WTC11 (cell line): ENCODE results near the gene MAGEF1. TPM values are rescaled to one million over a fixed set of nuclear protein-coding genes. Genes with fewer than 3 reads are reported as not detected.

Source experiments
- ATF3 ChIP-seq: sonication (generic); formaldehyde crosslinking; conservative IDR thresholded peaks from 2 replicates; pipeline ENCODE4 v1.8.1; 2022; ENCODE audit warnings: mild to moderate bottlenecking, missing genetic modification reagents
- E2F5 ChIP-seq: sonication (generic); formaldehyde crosslinking; IDR thresholded peaks from 2 replicates; pipeline ENCODE4 v1.8.1; 2022; ENCODE audit warnings: mild to moderate bottlenecking, moderate library complexity, missing genetic modification reagents
- EMX1 ChIP-seq: fragments of 250-450 bp; sonication (Bioruptor Pico); IDR thresholded peaks from 2 replicates; pipeline ENCODE4 v1.8.0; 2021; ENCODE audit warnings: mild to moderate bottlenecking
- ETV6 ChIP-seq: sonication (generic); formaldehyde crosslinking; IDR thresholded peaks from 2 replicates; pipeline ENCODE4 v1.8.1; 2022; ENCODE audit warnings: mild to moderate bottlenecking, missing genetic modification reagents
- FOXP4 ChIP-seq: sonication (generic); formaldehyde crosslinking; IDR thresholded peaks from 2 replicates; pipeline ENCODE4 v1.8.0; 2022; ENCODE audit warnings: mild to moderate bottlenecking, missing genetic modification reagents
- GRHL2 ChIP-seq: fragments of 250-450 bp; sonication (Bioruptor Pico); IDR thresholded peaks from 2 replicates; pipeline ENCODE4 v1.8.0; 2022; ENCODE audit warnings: mild to moderate bottlenecking, moderate library complexity; ENCODE audit not compliant: insufficient replicate concordance, severe bottlenecking
- HMGA2 ChIP-seq: fragments of 250-450 bp; sonication (Bioruptor Pico); IDR thresholded peaks from 2 replicates; pipeline ENCODE4 v1.4.0; 2021; ENCODE audit warnings: mild to moderate bottlenecking, moderate library complexity
- IRF1 ChIP-seq: sonication (generic); formaldehyde crosslinking; IDR thresholded peaks from 2 replicates; pipeline ENCODE4 v1.8.0; 2023; ENCODE audit warnings: missing genetic modification reagents
- IRF2 ChIP-seq: sonication (generic); formaldehyde crosslinking; IDR thresholded peaks from 2 replicates; pipeline ENCODE4 v1.8.0; 2022; ENCODE audit warnings: low read depth, missing genetic modification reagents, borderline replicate concordance
- NR3C1 ChIP-seq: sonication (generic); formaldehyde crosslinking; conservative IDR thresholded peaks from 2 replicates; pipeline ENCODE4 v1.8.1; 2023; ENCODE audit warnings: low read depth, mild to moderate bottlenecking, missing genetic modification reagents
- RELA ChIP-seq: sonication (generic); formaldehyde crosslinking; IDR thresholded peaks from 2 replicates; pipeline ENCODE4 v1.8.1; 2022; ENCODE audit warnings: missing genetic modification reagents, mild to moderate bottlenecking, borderline replicate concordance
- SMAD3 ChIP-seq: sonication (generic); formaldehyde crosslinking; IDR thresholded peaks from 2 replicates; pipeline ENCODE4 v1.8.0; 2022; ENCODE audit warnings: missing genetic modification reagents, mild to moderate bottlenecking, borderline replicate concordance
- SOX15 ChIP-seq: fragments of 250-450 bp; sonication (Bioruptor Pico); IDR thresholded peaks from 2 replicates; pipeline ENCODE4 v1.9.0; 2021; ENCODE audit warnings: mild to moderate bottlenecking
- SP1 ChIP-seq: sonication (generic); formaldehyde crosslinking; conservative IDR thresholded peaks from 2 replicates; pipeline ENCODE4 v1.8.1; 2022; ENCODE audit warnings: missing genetic modification reagents
- STAT6 ChIP-seq: sonication (generic); formaldehyde crosslinking; conservative IDR thresholded peaks from 2 replicates; pipeline ENCODE4 v1.8.1; 2023; ENCODE audit warnings: mild to moderate bottlenecking, low read depth, missing genetic modification reagents, moderate library complexity
- ZNF219 ChIP-seq: sonication (generic); formaldehyde crosslinking; IDR thresholded peaks from 2 replicates; pipeline ENCODE4 v1.8.0; 2023; ENCODE audit warnings: missing genetic modification reagents, mild to moderate bottlenecking, borderline replicate concordance
- ZNF263 ChIP-seq: sonication (generic); formaldehyde crosslinking; IDR thresholded peaks from 2 replicates; pipeline ENCODE4 v1.8.1; 2022; ENCODE audit warnings: low read depth, mild to moderate bottlenecking, moderate library complexity, missing genetic modification reagents
- ZNF425 ChIP-seq: fragments of 250-450 bp; sonication (Bioruptor Pico); conservative IDR thresholded peaks from 2 replicates; pipeline ENCODE4 v1.9.0; 2021; ENCODE audit warnings: mild to moderate bottlenecking
- ZNF671 ChIP-seq: fragments of 250-450 bp; sonication (Bioruptor Pico); IDR thresholded peaks from 2 replicates; pipeline ENCODE4 v1.8.0; 2021; ENCODE audit warnings: mild to moderate bottlenecking
- total RNA-seq: library from RNA; stranded (reverse); gene quantifications from 3 replicates; pipeline ENCODE4 v1.2.3, GENCODE V29; 2021
- TF ChIP-seq, protein P1 (sequence below): sonication (generic); formaldehyde crosslinking; IDR thresholded peaks from 2 replicates; pipeline ENCODE4 v1.8.1; 2022; ENCODE audit warnings: mild to moderate bottlenecking, missing genetic modification reagents, moderate library complexity, borderline replicate concordance
- TF ChIP-seq, protein P2 (sequence below): fragments of 250-450 bp; sonication (Bioruptor Pico); IDR thresholded peaks from 2 replicates; pipeline ENCODE4 v1.9.0; 2021; ENCODE audit warnings: moderate library complexity, mild to moderate bottlenecking, inconsistent platforms, borderline replicate concordance
- TF ChIP-seq, protein P3 (sequence below): fragments of 250-450 bp; sonication (Bioruptor Pico); IDR thresholded peaks from 2 replicates; pipeline ENCODE4 v1.9.0; 2021; ENCODE audit warnings: mild to moderate bottlenecking

The MAGEF1 gene
- total RNA-seq, 1 experiment from 2014 or later = 72.9 TPM

DNA sequence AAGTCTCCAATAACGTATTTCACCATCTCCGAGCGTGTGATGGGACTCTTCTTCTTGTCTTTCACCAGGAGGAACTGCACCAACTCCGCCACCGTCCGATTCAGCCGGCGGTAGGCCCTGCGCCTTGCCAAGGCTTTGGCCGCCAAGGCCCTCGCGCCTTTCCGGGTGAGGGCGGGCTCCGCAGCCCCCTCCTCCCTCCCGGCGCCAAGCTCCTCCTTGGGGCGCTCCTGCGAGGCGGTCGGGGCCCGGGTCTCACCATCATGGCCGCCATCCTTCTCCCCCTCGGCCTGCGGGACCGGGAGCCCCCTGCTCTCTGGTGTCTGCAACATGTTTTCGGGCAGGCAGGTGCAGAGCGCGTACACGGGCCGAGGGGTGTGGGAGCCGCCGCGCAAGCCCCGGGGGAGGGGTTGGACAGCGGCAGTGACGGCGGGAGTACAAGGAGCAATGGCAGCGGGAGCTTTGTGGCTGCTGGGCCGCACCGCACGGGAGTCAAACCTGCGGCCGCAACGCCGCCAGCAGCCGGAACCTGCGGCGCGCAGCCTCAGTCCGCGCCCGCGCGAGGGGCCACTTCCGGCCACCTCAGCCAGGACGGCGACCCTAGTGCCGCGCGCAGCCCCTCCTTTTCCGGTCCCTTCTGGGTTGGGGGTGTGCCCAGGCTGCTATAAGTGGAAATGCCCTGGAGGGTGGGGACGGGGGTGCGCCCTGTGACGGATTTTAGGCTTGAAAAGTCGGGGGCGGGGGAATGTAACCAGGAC lies at the start of gene MAGEF1 (continued):
- TF ChIP-seq E2F5 (CRISPR knock-in tag) (peak; percentile 93), SP1 (CRISPR knock-in tag) (peak; percentile 37; the same call in 1 of the 2 replicates), SMAD3 (peak; percentile 82; the same call in 1 of the 2 replicates), IRF2 (0 out of 2 replicates have a peak, but pooled peaks have one; percentile 36), FOXP4 (CRISPR knock-in tag) (peak; percentile 90; the same call in 1 of the 2 replicates), EMX1 (CRISPR knock-in tag) (0 out of 2 replicates have a peak, but pooled peaks have one; percentile 23), GRHL2 (no peak), ETV6 (CRISPR knock-in tag) (peak; percentile 94), RELA (0 out of 2 replicates have a peak, but pooled peaks have one; percentile 77), ZNF671 (no peak), STAT6 (0 out of 2 replicates have a peak, but pooled peaks have one; percentile 61), SOX15 (no peak), NR3C1 (CRISPR knock-in tag) (no peak), ZNF425 (CRISPR knock-in tag) (no peak), IRF1 (CRISPR knock-in tag) (peak; percentile 92), ATF3 (0 out of 2 replicates have a peak, but pooled peaks have one; percentile 57), ZNF263 (CRISPR knock-in tag) (peak; percentile 81), ZNF219 (CRISPR knock-in tag) (peak; percentile 84; the same call in 1 of the 2 replicates), HMGA2 (no peak)
- TF ChIP-seq, protein P1, sequence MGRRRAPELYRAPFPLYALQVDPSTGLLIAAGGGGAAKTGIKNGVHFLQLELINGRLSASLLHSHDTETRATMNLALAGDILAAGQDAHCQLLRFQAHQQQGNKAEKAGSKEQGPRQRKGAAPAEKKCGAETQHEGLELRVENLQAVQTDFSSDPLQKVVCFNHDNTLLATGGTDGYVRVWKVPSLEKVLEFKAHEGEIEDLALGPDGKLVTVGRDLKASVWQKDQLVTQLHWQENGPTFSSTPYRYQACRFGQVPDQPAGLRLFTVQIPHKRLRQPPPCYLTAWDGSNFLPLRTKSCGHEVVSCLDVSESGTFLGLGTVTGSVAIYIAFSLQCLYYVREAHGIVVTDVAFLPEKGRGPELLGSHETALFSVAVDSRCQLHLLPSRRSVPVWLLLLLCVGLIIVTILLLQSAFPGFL (CRISPR knock-in tag) = 0 out of 2 replicates have a peak, but pooled peaks have one; percentile 85
- TF ChIP-seq, protein P2, sequence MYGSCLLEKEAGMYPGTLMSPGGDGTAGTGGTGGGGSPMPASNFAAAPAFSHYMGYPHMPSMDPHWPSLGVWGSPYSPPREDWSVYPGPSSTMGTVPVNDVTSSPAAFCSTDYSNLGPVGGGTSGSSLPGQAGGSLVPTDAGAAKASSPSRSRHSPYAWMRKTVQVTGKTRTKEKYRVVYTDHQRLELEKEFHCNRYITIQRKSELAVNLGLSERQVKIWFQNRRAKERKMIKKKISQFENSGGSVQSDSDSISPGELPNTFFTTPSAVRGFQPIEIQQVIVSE (CRISPR knock-in tag) = no peak
- TF ChIP-seq, protein P3, sequence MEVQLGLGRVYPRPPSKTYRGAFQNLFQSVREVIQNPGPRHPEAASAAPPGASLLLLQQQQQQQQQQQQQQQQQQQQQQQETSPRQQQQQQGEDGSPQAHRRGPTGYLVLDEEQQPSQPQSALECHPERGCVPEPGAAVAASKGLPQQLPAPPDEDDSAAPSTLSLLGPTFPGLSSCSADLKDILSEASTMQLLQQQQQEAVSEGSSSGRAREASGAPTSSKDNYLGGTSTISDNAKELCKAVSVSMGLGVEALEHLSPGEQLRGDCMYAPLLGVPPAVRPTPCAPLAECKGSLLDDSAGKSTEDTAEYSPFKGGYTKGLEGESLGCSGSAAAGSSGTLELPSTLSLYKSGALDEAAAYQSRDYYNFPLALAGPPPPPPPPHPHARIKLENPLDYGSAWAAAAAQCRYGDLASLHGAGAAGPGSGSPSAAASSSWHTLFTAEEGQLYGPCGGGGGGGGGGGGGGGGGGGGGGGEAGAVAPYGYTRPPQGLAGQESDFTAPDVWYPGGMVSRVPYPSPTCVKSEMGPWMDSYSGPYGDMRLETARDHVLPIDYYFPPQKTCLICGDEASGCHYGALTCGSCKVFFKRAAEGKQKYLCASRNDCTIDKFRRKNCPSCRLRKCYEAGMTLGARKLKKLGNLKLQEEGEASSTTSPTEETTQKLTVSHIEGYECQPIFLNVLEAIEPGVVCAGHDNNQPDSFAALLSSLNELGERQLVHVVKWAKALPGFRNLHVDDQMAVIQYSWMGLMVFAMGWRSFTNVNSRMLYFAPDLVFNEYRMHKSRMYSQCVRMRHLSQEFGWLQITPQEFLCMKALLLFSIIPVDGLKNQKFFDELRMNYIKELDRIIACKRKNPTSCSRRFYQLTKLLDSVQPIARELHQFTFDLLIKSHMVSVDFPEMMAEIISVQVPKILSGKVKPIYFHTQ (CRISPR knock-in tag) = no peak
